HG03097 (cell line): ENCODE data around the gene DGKG.

Experiments used
- ATAC-seq: cut with Tn5 transposase; IDR thresholded peaks from one replicate; pipeline ENCODE4 v1.9.1; 2021; ENCODE audit not compliant: unreplicated experiment, low FRiP score

Gene DGKG

DNA sequence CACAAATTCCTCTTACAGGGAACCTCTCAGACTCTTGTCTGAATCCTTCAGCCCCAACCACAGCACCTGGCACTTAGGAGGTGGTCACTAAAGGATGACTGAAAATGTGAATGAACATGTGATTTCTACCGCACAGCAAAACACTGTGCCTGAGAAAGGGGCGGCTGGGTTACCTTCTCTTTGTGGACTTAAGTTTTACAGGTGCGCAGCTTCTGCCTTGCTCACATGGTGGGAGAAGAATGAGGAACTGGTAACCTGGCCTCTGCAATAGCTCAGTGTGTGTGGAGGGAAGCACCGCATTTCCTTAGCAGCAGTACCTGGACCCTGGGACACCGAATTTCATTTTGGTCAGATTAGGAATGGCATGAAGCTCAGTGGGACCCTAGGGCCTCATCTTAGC is 243.3 kb downstream of the DGKG start:
- no peak for ATAC-seq

- no peak for ATAC-seq
Observed at GRCh38 chr3:186117521-186118134, 244.4 kb downstream of the DGKG start.

GRCh38 chr3:186115239-186115996 is 246.6 kb downstream of the DGKG start:
- ATAC-seq, result no peak

DNA sequence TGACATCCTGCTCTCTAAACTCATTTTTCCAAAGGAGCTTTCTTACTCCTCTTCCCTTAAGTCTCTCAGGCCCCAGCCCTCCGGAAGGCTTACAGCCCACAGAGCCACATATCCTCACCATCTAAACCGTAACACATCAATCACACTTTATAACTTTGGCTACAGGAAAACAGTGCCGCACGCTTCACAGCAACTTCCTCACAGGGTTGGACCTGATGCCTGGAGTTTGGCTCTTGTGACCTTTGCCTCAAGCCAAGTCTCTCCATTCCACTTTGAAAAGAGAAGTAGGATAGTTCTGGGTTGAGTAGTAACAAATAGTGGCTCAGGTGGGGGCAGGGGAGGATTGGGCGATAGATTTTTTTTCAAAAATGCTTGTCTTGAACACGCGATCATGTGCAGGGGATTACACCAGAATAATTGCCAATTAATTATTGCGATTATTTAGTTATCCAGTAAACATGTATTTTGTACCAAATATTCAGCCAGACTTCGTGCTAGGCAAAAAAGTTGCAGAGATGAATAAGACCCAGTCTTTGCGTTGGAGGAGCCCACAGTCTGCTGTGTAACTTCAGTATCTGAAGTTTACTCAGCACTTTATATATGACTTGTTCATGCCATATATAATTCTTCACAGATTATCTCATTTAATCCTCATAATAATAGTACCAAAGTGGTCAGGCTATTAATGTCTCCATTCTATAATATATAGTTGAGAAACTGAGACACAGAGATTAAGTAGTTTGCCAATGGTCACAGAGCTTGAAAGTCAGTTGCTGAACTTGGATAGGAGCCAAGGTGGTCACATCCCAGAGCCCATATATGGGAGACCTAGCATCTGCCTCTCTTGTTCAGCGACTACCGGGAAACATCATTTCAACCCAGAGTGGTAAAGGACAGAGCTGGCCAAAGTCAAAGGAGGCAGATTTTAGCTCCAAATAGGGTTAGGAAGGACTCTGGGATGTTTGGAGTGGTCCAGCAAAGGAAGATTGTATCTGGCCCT is 250.8 kb downstream of the DGKG start:
- no peak for ATAC-seq

DNA sequence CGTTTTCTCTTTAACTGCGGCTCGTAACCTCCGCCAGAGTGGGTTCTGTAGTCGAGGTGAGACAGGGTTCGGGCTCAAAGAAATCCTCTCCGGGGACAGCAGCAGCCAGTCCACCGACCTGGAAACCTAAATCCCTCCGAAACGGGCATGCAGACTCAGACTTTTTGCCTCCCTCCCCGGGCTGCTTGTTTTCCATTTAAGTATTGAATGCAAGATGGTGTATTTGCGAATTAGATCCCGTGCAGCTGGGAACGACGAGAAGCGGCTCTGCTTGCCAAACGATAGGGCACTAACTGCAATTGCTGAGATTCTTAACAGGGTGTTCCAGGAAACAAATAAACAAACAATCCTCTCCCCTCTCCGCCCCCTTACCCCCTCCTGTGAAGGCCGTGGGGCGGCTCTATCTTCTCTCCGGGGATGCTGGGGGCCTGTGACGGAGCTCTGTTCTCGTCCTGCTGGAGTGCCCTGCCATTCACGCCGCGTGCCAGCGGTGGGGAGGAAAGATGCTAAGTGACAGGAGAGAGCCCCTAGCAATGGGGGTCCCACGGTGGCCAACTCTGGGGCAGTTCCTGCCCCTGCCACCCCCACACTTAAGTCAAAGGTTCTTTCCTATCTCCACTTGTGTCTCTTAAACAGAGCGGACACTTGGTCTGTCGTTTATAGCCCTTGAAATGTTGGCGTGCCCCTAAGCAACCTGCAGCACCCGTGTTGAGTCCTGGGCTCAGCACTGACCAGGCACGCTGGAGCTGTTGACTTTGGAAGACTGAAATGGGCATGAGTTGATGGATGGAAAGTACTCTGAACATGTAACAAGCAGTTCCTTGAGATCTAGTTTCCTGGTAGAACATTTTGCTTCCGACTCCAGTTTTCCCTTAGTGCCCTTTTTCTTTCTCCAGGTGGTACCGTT is 251.9 kb downstream of the DGKG start:
- no peak for ATAC-seq

DNA sequence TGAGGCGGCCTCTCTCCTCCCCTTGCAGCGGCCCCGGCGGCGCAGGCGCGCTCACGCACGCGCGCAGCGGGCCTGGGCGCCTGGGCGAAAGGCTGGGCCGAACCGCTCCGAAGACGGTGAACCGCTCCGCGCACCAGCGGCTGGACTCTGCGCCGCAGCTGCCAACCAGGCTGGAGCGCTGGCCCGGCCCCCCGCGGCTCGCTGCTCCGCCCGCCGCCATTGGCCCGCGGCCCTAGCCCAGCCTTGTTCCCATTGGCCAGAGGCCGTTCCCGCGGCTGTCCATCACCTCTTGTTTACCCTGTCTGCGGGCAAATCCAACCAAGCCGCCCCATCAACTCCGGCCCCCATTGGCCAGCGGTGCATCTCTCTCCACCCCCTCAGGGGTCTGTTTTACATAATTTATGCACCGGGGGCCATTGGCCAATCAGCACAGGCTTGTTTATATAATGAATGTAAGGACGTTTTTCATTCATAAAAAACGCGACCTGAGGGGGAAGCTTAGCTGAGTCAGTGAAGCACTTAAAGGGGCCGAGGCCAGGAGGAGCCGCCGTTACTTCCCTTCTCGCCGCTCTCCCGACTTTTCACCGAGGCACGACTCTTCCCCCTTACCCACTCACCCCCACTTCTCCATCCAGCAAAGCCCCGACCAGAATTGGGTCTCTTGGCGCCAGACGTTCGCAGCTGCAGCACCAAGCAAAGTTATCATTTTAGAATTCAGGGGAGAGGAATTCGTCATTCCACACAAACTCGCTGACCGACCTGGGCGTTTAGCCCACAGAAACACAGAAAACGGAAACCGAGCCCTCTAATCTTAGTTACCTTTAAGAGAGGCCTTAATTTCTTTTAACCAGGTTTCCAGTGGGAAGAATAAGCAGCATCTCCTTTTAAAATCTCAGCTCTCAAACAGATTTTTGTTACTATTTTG is 252.8 kb downstream of the DGKG start, which contains the start of gene ETV5:
Gene ETV5 (minus strand): TSS at position 149 of the 925 bp plus-strand sequence. CDS start 3,221 bp downstream, outside the sequence.
- ATAC-seq, result peak; percentile 97

GRCh38 chr3:186108106-186108940 is 253.7 kb downstream of the DGKG start:
- no peak for ATAC-seq

- ATAC-seq, result no peak
Observed at GRCh38 chr3:186107215-186108105, 254.6 kb downstream of the DGKG start.

DNA sequence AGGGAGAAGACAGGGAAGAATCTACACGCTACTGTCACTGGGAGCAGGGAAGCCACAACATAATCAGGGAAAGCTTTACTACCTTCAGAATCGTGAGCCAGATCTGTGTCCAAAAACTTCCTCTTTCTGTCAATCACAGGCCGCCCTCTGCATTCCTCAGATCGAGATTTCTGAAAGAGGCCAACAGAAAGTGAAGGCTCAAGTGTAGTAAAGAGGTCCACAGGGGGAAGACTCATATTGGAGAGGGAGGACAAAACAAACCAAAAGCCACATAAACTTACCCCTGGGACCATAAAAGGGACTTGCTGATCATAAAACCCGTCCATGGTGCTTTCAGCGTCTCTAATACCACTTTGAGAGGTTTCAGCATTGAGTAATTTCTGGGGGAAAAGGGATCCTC is 256.5 kb downstream of the DGKG start:
- no peak for ATAC-seq

DNA sequence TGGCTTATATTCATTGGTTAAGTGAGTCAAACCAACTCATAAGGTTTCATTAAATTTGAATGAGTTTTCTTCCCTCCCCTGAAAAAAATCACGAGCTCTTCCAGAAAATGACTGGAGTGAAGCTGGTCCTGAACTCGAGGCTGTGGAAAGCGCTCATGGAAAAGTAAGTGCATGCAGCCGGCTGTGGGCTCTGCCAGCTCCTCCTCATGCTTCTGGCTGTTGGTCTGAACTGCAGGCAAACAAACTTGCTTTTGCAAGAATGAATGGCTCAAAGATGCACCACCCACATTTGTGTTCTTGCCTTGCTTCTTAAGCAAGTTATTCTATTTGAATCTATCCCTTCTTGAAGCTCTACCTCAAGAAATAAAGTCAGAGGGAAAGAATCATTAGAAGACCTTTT is 259.3 kb downstream of the DGKG start:
- ATAC-seq, result no peak

- no peak for ATAC-seq
Observed at GRCh38 chr3:186100398-186100797, 261.6 kb downstream of the DGKG start.

DNA sequence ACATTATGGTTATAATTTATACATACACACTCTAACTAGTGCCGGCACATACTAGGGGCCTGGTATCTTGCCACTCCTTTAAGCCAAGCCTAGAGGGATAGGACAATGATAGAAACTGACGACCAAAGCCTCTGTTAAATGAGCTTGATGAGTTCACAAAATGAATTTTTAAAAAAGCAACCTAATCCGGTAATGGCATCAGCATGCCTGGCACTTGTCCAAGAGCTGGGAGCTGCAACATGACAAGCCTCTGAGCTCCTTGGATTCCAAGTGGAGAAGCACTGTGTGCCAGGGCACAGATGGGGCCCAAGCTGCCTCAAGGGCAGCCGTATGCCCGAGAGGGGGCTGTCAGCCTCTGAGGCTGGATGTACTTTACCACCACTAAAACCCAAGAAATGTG is 262.9 kb downstream of the DGKG start:
- ATAC-seq, result no peak

- no peak for ATAC-seq
Observed at GRCh38 chr3:186098740-186099139, 263.3 kb downstream of the DGKG start.

- ATAC-seq, result no peak
Observed at GRCh38 chr3:186097663-186098451, 264.2 kb downstream of the DGKG start.

- no peak for ATAC-seq
Observed at GRCh38 chr3:186097317-186097662, 264.7 kb downstream of the DGKG start.
